GM10847 (cell line): ENCODE data around the gene NETO2.

Experiments used
- POLR2A ChIP-seq: IDR thresholded peaks from 2 replicates; pipeline ENCODE4 v1.6.1; 2011; ENCODE audit not compliant: insufficient read length; ENCODE audit errors: extremely low read depth

Gene NETO2

GRCh38 chr16:47073223-47074155, 70.3 kb downstream of the NETO2 start:
- TF ChIP-seq POLR2A = no peak

DNA sequence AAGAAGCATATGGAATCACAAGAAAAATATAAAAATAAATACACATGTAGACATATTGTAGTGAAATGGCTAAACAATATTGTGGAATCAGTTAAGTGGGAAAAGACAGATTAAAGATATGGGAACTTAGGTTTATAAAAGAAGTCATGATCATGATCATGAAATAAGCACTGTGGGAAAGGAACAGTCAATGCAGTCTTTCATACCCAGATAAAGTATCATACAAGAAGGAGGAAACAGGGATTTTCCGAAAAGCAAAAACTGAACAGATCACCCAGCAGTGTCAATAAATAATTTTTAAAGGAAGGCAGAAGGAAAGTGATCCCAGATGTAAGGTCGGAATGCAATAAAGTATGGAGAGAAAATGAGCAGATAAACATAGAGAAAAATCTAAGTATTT, 71.6 kb downstream of the NETO2 start:
- no peak for TF ChIP-seq POLR2A

DNA sequence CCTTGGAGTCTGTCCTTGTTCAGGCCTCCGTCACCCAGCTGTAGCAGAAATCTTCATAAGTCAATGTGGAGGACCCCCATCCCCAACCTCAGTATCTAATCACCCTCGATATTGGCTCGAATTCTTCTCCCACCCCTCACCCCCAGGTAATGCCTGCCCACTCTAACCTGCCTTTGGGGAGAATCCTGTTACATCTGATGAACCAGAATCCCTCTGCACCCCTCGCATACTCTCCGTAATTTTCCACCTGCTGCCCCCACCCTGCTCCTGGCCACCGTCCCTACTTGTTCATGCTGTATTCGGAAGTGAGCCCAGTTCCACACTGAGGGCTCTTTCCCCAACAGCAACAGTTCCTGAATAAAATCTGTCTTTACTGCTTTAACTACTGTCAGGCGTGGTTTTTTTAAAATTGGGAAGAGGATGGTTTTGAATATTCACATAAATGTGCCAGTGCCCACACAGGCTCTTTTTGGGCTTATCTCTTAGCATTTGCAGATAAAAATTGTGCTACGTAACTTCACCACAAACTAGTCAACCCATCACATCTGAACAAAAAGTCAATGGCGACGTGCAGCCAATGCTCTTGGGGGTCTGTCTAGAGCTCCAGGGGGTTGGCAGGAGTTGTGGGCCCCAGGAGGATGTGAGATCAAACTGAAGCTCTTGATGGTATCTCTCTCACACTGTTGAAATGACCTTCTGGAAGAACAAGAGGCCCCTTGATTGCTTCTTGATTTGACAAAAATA, 73.7 kb downstream of the NETO2 start:
- TF ChIP-seq POLR2A = no peak

- TF ChIP-seq POLR2A = no peak
Measured at GRCh38 chr16:47069313-47069712, 74.4 kb downstream of the NETO2 start.

DNA sequence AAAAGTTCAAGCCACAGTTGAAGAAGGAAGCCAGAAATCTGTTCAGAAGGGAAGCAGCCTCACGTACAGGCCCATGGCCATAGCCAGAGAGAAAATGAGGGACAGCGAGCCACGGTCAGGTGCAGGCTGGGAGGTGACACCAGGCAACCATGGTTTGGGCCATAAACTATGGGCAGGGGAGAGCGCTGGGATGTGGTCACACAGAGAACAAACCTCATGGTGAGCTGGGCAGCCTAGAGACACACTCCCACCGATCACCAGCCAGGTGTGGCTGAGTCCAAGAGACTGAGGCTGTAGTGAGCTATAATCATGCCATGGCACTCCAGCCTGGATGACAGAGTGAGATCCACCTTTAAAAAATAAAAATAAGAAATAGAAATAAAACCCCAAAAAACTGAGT, 76.5 kb downstream of the NETO2 start:
- TF ChIP-seq POLR2A = no peak

- TF ChIP-seq POLR2A = no peak
Measured at GRCh38 chr16:47065766-47066688, 77.7 kb downstream of the NETO2 start.

- no peak for TF ChIP-seq POLR2A
Measured at GRCh38 chr16:47064775-47065174, 79.0 kb downstream of the NETO2 start.

DNA sequence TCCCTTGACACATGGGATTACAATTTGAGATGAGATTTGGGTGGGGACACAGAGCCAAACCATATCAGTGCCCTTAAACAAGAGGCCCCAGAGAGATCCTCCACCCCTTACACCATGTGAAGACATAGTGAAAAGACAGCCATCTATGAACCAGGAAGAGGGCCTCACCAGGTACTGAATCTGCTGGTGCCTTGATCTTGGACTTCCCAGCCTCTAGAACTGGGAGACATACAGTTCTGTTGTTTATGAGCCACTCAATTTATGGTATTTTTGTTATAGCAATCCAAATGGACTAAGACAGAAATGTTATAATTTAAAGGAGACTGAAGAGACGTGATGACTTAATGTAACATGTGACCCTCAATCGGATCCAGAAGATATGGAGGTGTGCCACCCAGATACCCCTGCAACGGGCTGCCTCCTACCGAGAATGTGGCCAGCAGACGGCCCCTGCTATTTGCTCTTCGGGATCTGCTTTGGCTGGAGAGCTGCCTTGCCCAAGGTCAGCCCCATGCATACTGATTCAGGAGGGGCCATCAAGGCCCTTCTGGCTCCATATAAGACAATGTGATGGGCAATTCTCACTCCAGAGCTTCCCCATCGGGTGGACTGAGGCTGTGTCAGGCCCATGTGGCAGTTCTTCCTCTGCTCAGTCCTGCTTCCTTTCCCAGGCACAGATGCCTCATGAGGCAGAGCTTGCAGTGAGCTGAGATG, 80.6 kb downstream of the NETO2 start:
- TF ChIP-seq POLR2A = no peak

GRCh38 chr16:47061204-47061603, 82.5 kb downstream of the NETO2 start:
- TF ChIP-seq POLR2A = no peak

DNA sequence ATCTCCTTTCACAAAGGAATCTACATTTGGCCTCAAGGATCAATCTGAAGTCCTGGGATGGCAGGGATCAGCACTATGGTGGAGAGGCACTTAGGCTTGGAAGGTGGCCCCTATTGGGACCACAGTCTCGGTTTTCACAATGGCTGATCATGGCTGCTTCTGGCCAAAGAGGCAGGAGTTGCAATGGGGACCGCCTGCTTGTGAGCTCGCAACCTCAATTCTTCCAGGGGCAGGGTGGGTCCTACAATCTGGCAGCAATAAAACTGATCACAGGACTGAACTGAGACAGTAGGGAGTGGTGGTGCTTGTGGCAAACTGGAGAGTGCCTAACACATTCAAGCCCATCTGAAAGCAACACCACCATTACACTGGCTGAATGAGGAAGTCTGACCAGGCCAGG, 83.1 kb downstream of the NETO2 start:
- no peak for TF ChIP-seq POLR2A

- no peak for TF ChIP-seq POLR2A
Measured at GRCh38 chr16:47059991-47060390, 83.8 kb downstream of the NETO2 start.

DNA sequence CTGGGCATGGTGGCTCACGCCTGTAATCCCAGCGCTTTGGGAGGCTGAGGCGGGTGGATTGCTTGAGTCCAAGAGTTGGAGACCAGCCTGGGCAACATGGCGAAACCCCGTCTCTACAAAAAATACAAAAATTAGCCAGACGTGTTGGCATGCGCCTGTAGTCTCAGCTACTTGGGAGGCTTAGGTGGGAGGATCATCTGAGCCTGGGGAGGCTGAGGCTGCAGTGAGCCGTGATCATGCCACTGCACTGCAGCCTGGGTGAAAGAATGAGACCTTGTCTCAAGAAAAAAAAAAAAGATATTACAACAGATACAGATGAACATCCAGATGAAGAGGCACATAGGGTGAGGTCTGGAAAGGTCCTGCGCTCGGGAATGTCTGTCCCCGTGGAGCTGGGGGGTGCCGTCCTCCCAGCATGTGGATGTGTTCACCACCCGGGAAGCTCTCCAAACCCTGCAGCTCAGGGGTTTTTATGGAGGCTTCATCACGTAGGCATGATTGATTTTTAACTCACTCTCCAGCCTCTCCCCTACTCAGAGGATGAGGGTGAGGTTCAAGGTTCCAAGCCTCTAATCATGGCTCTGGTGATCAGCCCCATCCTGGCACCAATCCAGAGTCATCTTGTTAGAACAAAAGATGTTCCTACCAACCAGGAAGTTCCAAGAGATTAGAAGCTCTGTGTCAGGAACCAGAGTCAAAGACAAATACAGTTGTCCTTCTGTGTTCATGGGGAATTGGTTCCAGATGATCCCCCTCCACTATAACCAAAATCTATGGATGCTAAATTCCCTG, 85.3 kb downstream of the NETO2 start:
- TF ChIP-seq POLR2A = no peak

DNA sequence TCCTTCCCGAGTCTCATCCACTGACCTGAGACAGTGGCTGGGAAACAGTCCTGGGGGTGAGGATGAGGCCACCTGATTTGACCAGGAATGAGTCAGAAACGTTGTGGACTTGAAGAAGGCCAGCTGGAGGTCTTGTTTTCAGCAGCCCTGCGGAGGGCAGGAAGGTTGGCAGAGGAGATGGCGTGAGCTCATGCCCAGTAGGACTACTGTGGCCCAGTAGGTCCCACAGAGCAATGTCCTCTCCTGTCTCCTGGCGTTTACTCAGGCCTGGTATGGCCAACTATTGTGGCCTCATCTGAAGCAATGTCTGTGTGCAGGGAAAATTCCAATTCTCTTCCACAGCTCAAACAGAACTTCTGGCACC, 86.1 kb downstream of the NETO2 start:
- no peak for TF ChIP-seq POLR2A
